Ascending aorta (tissue), 2 donors: ENCODE measurements around the gene KLK3. TPM values are rescaled to one million over a fixed set of nuclear protein-coding genes. Genes with fewer than 3 reads are reported as not detected.
"Not testable (repeated sequence)": the region's sequence is repeated elsewhere in the genome, so short reads cannot be mapped to it uniquely, and the experiment has no call there.

Experiments used
- DNase-seq, 2 donors: peaks; one replicate each; pipeline ENCODE4 v3.0.0-alpha.2; 2019; ENCODE audit warnings: low spot score in 2 of 2
- H3K27ac ChIP-seq, 2 donors: fragments of 200-600 bp; sonication (generic); one replicate each; pipeline ENCODE4 v1.5.1; 2016 to 2017; ENCODE audit warnings: mild to moderate bottlenecking in 1 of 2
- H3K27me3 ChIP-seq: fragments of 200-600 bp; sonication (generic); one replicate; pipeline ENCODE4 v1.5.1; 2017
- H3K36me3 ChIP-seq, 2 donors: fragments of 200-600 bp; sonication (generic); one replicate each; pipeline ENCODE4 v1.5.1; 2016
- H3K4me1 ChIP-seq, 2 donors: fragments of 200-600 bp; sonication (generic); one replicate each; pipeline ENCODE4 v1.5.1; 2016 to 2017; ENCODE audit warnings: mild to moderate bottlenecking in 1 of 2
- H3K4me3 ChIP-seq, 2 donors: fragments of 200-600 bp; sonication (generic); one replicate each; pipeline ENCODE4 v1.5.1; 2016 to 2017; ENCODE audit warnings: mild to moderate bottlenecking in 1 of 2
- H3K9me3 ChIP-seq, 2 donors: fragments of 200-600 bp; sonication (generic); one replicate each; pipeline ENCODE4 v1.5.1; 2016
- intact Hi-C: fragments of 100-400 bp; cut with DNase I; formaldehyde crosslinking; loops from one replicate; pipeline ENCODE4 v1.15.1; 2023
- total RNA-seq: library from RNA; depleted of rRNA; stranded (reverse); fragments of >200 nt; gene quantifications from one replicate; pipeline ENCODE4 v1.1.0, GENCODE V29; 2016
- TF ChIP-seq, protein P1 (sequence below), 3 experiments: fragments of 200-600 bp in 2 of 3; fragments of 450-650 bp in 1 of 3; sonication (generic) in 2 of 3; IDR thresholded peaks; one replicate each; pipeline ENCODE4 v1.5.1; 2016 to 2019; ENCODE audit warnings: antibody characterized with exemption in 3 of 3, mild to moderate bottlenecking in 1 of 3, moderate library complexity in 1 of 3

Gene KLK3
- total RNA-seq: not detected

DNA sequence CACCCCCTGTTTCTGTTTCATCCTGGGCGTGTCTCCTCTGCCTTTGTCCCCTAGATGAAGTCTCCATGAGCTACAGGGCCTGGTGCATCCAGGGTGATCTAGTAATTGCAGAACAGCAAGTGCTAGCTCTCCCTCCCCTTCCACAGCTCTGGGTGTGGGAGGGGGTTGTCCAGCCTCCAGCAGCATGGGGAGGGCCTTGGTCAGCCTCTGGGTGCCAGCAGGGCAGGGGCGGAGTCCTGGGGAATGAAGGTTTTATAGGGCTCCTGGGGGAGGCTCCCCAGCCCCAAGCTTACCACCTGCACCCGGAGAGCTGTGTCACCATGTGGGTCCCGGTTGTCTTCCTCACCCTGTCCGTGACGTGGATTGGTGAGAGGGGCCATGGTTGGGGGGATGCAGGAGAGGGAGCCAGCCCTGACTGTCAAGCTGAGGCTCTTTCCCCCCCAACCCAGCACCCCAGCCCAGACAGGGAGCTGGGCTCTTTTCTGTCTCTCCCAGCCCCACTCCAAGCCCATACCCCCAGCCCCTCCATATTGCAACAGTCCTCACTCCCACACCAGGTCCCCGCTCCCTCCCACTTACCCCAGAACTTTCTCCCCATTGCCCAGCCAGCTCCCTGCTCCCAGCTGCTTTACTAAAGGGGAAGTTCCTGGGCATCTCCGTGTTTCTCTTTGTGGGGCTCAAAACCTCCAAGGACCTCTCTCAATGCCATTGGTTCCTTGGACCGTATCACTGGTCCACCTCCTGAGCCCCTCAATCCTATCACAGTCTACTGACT lies at the start of gene KLK3:
TSS of gene KLK3 (plus strand) at position 280 of the 775 bp plus-strand sequence. CDS start at position 321, 41 bp downstream.
- Histone ChIP-seq H3K36me3 (no peaks in the 10 kb centered on the region), H3K4me1 (no peaks in the 10 kb centered on the region), H3K4me3 (no peak within 1 kb of the TSS), H3K9me3 (no peaks in the 10 kb centered on the region), H3K27me3 (no peaks in the 10 kb centered on the region), H3K27ac (no peak within 1 kb of the TSS)
- intact Hi-C loops: no loop called here
- TF ChIP-seq, protein P1, sequence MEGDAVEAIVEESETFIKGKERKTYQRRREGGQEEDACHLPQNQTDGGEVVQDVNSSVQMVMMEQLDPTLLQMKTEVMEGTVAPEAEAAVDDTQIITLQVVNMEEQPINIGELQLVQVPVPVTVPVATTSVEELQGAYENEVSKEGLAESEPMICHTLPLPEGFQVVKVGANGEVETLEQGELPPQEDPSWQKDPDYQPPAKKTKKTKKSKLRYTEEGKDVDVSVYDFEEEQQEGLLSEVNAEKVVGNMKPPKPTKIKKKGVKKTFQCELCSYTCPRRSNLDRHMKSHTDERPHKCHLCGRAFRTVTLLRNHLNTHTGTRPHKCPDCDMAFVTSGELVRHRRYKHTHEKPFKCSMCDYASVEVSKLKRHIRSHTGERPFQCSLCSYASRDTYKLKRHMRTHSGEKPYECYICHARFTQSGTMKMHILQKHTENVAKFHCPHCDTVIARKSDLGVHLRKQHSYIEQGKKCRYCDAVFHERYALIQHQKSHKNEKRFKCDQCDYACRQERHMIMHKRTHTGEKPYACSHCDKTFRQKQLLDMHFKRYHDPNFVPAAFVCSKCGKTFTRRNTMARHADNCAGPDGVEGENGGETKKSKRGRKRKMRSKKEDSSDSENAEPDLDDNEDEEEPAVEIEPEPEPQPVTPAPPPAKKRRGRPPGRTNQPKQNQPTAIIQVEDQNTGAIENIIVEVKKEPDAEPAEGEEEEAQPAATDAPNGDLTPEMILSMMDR (IDR thresholded peaks at IDR 0.05): no peak
- no peak for DNase-seq

DNA sequence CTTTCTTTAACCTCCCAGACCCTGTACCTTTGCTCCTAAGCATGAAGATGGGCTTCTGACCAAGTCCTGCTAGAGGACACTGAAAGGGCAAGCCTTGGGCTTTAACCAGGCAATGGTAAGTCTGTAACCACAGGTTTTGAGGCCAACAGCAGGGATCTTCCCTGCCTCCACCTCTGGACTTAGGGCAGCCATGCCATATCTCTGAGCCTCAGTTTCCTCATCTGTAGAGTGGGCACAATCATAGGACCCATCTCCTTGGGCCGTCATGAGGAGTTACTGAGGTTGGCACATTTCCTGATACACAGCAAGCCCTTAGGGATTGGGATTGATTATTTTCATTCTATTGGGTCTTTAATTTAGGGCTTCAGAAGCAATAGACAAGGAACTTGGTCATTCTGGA lies 45.9 kb upstream of the KLK3 start:
- peaks cover 0 to 4% of the 10 kb centered on the region in 2 donors for H3K4me1 ChIP-seq
- DNase-seq: no peak
- no peak overlapping the region for H3K27ac ChIP-seq
- H3K4me3 ChIP-seq: no peak overlapping the region
- no peaks in the 10 kb centered on the region for H3K36me3 ChIP-seq
- intact Hi-C loops: loop anchor here (10.0 kb wide), 3 partner anchors 556 to 786 kb away; partner anchors contain the start of genes CLDND2, ETFB, VRK3 and ZNF473
- no peaks in the 10 kb centered on the region for H3K27me3 ChIP-seq
- H3K9me3 ChIP-seq: no peaks in the 10 kb centered on the region
- TF ChIP-seq, protein P1 (IDR thresholded peaks at IDR 0.05): no peak

- H3K27ac ChIP-seq, H3K27me3 ChIP-seq, H3K4me3 ChIP-seq, H3K9me3 ChIP-seq, H3K4me1 ChIP-seq, intact Hi-C loops, DNase-seq, H3K36me3 ChIP-seq: not testable (repeated sequence)
Measured at GRCh38 chr19:50811622-50812238, 43.0 kb upstream of the KLK3 start.

- H3K27me3 ChIP-seq: no peaks in the 10 kb centered on the region
- TF ChIP-seq, protein P1 (IDR thresholded peaks at IDR 0.05): no peak
- DNase-seq: no peak
- H3K9me3 ChIP-seq: no peaks in the 10 kb centered on the region
- H3K36me3 ChIP-seq: no peaks in the 10 kb centered on the region
- no peaks in the 10 kb centered on the region for H3K4me1 ChIP-seq
- H3K4me3 ChIP-seq: no peak overlapping the region
- no peak overlapping the region for H3K27ac ChIP-seq
- intact Hi-C loops: no loop called here
Measured at GRCh38 chr19:50812474-50812873, 42.2 kb upstream of the KLK3 start.

- Histone ChIP-seq H3K27ac (no peak overlapping the region), H3K27me3 (peaks cover 5% of the 10 kb centered on the region), H3K9me3 (no peaks in the 10 kb centered on the region), H3K36me3 (no peaks in the 10 kb centered on the region), H3K4me1 (no peaks in the 10 kb centered on the region), H3K4me3 (no peak overlapping the region)
- intact Hi-C loops: no loop called here
- DNase-seq: no peak
- TF ChIP-seq, protein P1 (IDR thresholded peaks at IDR 0.05): no peak
Measured at GRCh38 chr19:50814883-50815282, 39.8 kb upstream of the KLK3 start.

GRCh38 chr19:50815439-50815838 lies 39.3 kb upstream of the KLK3 start:
- H3K27me3 ChIP-seq: peaks cover 5% of the 10 kb centered on the region

More at GRCh38 chr19:50815439-50815838, 39.3 kb upstream of the KLK3 start:
- H3K36me3 ChIP-seq: no peaks in the 10 kb centered on the region
- no peak overlapping the region for H3K27ac ChIP-seq
- no peaks in the 10 kb centered on the region for H3K9me3 ChIP-seq
- intact Hi-C loops: no loop called here
- DNase-seq: no peak
- H3K4me3 ChIP-seq: no peak overlapping the region
- no peaks in the 10 kb centered on the region for H3K4me1 ChIP-seq
- TF ChIP-seq, protein P1 (IDR thresholded peaks at IDR 0.05): no peak
